GM15510 (cell line): ENCODE data around the gene TMBIM6.

Experiments used
- POLR2A ChIP-seq: IDR thresholded peaks from 3 replicates; pipeline ENCODE4 v1.6.1; 2011; ENCODE audit warnings: borderline replicate concordance; ENCODE audit not compliant: insufficient read length; ENCODE audit errors: extremely low read depth

Gene TMBIM6

GRCh38 chr12:49740930-49741881 is at the start of gene TMBIM6:
TSS of gene TMBIM6 (plus strand) at chr12:49741557. CDS start at chr12:49752494, 10,937 bp downstream.
- peak; percentile 95 for TF ChIP-seq POLR2A

GRCh38 chr12:49692851-49693250 is 48.5 kb upstream of the TMBIM6 start:
- no peak for TF ChIP-seq POLR2A

- TF ChIP-seq POLR2A: no peak
Observed at GRCh38 chr12:49693931-49694444, 47.4 kb upstream of the TMBIM6 start.

- no peak for TF ChIP-seq POLR2A
Observed at GRCh38 chr12:49696723-49697122, 44.6 kb upstream of the TMBIM6 start.

- TF ChIP-seq POLR2A: no peak
Observed at GRCh38 chr12:49697808-49698207, 43.5 kb upstream of the TMBIM6 start.

- TF ChIP-seq POLR2A: no peak
Observed at GRCh38 chr12:49698619-49699545, 42.5 kb upstream of the TMBIM6 start.

GRCh38 chr12:49702009-49702408 is 39.3 kb upstream of the TMBIM6 start:
- no peak for TF ChIP-seq POLR2A

GRCh38 chr12:49702676-49703215 is 38.6 kb upstream of the TMBIM6 start:
- no peak for TF ChIP-seq POLR2A

- TF ChIP-seq POLR2A: no peak
Observed at GRCh38 chr12:49703647-49704137, 37.7 kb upstream of the TMBIM6 start.

- peak; percentile 46 for TF ChIP-seq POLR2A
Observed at GRCh38 chr12:49705479-49706134, 35.8 kb upstream of the TMBIM6 start.

GRCh38 chr12:49706351-49707127 is 34.8 kb upstream of the TMBIM6 start:
- TF ChIP-seq POLR2A: no peak

GRCh38 chr12:49707128-49707811 is 34.1 kb upstream of the TMBIM6 start, which contains the start of gene FMNL3:
TSS of gene FMNL3 (minus strand) at chr12:49707405. CDS start at chr12:49707180, 225 bp downstream.
- TF ChIP-seq POLR2A: peak; percentile 67

GRCh38 chr12:49707812-49708147 is 33.6 kb upstream of the TMBIM6 start:
- no peak for TF ChIP-seq POLR2A

- no peak for TF ChIP-seq POLR2A
Observed at GRCh38 chr12:49708851-49709250, 32.5 kb upstream of the TMBIM6 start.
